ENCODE measurements around the gene SLC5A9.

The SLC5A9 gene

GRCh38 chr1:48245106-48245505 lies 22.6 kb downstream of the SLC5A9 start:
- Histone ChIP-seq H3K9me3 (ENCODE audit: insufficient read depth, low read depth, low read length) (no peaks in the 10 kb centered on the region), H3K4me3 (ENCODE audit: low read length, poor library complexity, severe bottlenecking) (peak overlapping the region; percentile 45), H3K36me3 (ENCODE audit: insufficient read depth, low read length) (no peaks in the 10 kb centered on the region), H3K4me1 (ENCODE audit: insufficient read depth, low read length, poor library complexity, severe bottlenecking) (peaks cover 5% of the 10 kb centered on the region), H3K27me3 (ENCODE audit: insufficient read depth, low read length, poor library complexity, severe bottlenecking) (no peaks in the 10 kb centered on the region), H3K4me2 (ENCODE audit: low read depth, low read length, poor library complexity, severe bottlenecking) (peak overlapping the region; percentile 61), H2AFZ (ENCODE audit: low read length) (peak overlapping the region; percentile 89), H3K79me2 (ENCODE audit: insufficient read depth, low read length) (no peaks in the 10 kb centered on the region), H3K9me2 (replicated peaks; ENCODE audit: low read depth, low read length) (no peaks in the 10 kb centered on the region), H4K20me1 (ENCODE audit: insufficient read depth, low read length, poor library complexity, severe bottlenecking) (no peaks in the 10 kb centered on the region), H3F3A (ENCODE audit: low read depth) (no peaks in the 10 kb centered on the region), H3K9ac (ENCODE audit: low read depth, low read length, poor library complexity, severe bottlenecking) (no peak overlapping the region)
- TF ChIP-seq EZH2phosphoT487 (IDR thresholded peaks at IDR 0.05; ENCODE audit: borderline replicate concordance) = no peak
- TF ChIP-seq CTCF (conservative IDR thresholded peaks at IDR 0.05; ENCODE audit: low read length) = no peak

- H3K27me3 ChIP-seq (ENCODE audit: insufficient read depth, low read length, poor library complexity, severe bottlenecking) = no peaks in the 10 kb centered on the region
- H3K4me3 ChIP-seq (ENCODE audit: low read length, poor library complexity, severe bottlenecking) = no peak overlapping the region
- H3K79me2 ChIP-seq (ENCODE audit: insufficient read depth, low read length) = no peaks in the 10 kb centered on the region
- H3K9me2 ChIP-seq (replicated peaks; ENCODE audit: low read depth, low read length) = no peaks in the 10 kb centered on the region
- H4K20me1 ChIP-seq (ENCODE audit: insufficient read depth, low read length, poor library complexity, severe bottlenecking) = no peaks in the 10 kb centered on the region
- no peaks in the 10 kb centered on the region for H3K9me3 ChIP-seq (ENCODE audit: insufficient read depth, low read depth, low read length)
- no peak overlapping the region for H3K4me2 ChIP-seq (ENCODE audit: low read depth, low read length, poor library complexity, severe bottlenecking)
- H3K4me1 ChIP-seq (ENCODE audit: insufficient read depth, low read length, poor library complexity, severe bottlenecking) = peaks cover 12% of the 10 kb centered on the region
- no peak overlapping the region for H2AFZ ChIP-seq (ENCODE audit: low read length)
- H3F3A ChIP-seq (ENCODE audit: low read depth) = no peaks in the 10 kb centered on the region
- TF ChIP-seq CTCF (conservative IDR thresholded peaks at IDR 0.05; ENCODE audit: low read length) (no peak), EZH2phosphoT487 (IDR thresholded peaks at IDR 0.05; ENCODE audit: borderline replicate concordance) (no peak)
- no peaks in the 10 kb centered on the region for H3K36me3 ChIP-seq (ENCODE audit: insufficient read depth, low read length)
- H3K9ac ChIP-seq (ENCODE audit: low read depth, low read length, poor library complexity, severe bottlenecking) = no peak overlapping the region
These were observed 24.2 kb downstream of the SLC5A9 start for GRCh38 chr1:48246727-48247126.

- Histone ChIP-seq H3K4me2 (ENCODE audit: low read depth, low read length, poor library complexity, severe bottlenecking) (no peak overlapping the region), H3K79me2 (ENCODE audit: insufficient read depth, low read length) (no peaks in the 10 kb centered on the region), H3K4me3 (ENCODE audit: low read length, poor library complexity, severe bottlenecking) (no peak overlapping the region), H3K9ac (ENCODE audit: low read depth, low read length, poor library complexity, severe bottlenecking) (no peak overlapping the region), H3F3A (ENCODE audit: low read depth) (no peaks in the 10 kb centered on the region), H3K4me1 (ENCODE audit: insufficient read depth, low read length, poor library complexity, severe bottlenecking) (peaks cover 18% of the 10 kb centered on the region), H3K36me3 (ENCODE audit: insufficient read depth, low read length) (no peaks in the 10 kb centered on the region), H3K27me3 (ENCODE audit: insufficient read depth, low read length, poor library complexity, severe bottlenecking) (no peaks in the 10 kb centered on the region), H2AFZ (ENCODE audit: low read length) (no peak overlapping the region), H3K9me2 (replicated peaks; ENCODE audit: low read depth, low read length) (no peaks in the 10 kb centered on the region), H4K20me1 (ENCODE audit: insufficient read depth, low read length, poor library complexity, severe bottlenecking) (no peaks in the 10 kb centered on the region), H3K9me3 (ENCODE audit: insufficient read depth, low read depth, low read length) (no peaks in the 10 kb centered on the region)
- no peak for TF ChIP-seq EZH2phosphoT487 (IDR thresholded peaks at IDR 0.05; ENCODE audit: borderline replicate concordance)
- no peak for TF ChIP-seq CTCF (conservative IDR thresholded peaks at IDR 0.05; ENCODE audit: low read length)
These were observed 25.8 kb downstream of the SLC5A9 start for GRCh38 chr1:48248356-48248755.

All from Loucy (cell line).